Prostate gland (tissue), 2 donors: Measurements from ENCODE around the gene WFS1.

Source experiments
- POLR2A ChIP-seq: fragments of 450-650 bp; IDR thresholded peaks from one replicate; pipeline ENCODE4 v1.6.1; 2016; ENCODE audit warnings: antibody characterized with exemption, mild to moderate bottlenecking
- TF ChIP-seq, protein P1 (sequence below), 4 experiments: fragments of 200-600 bp in 2 of 4; fragments of 450-650 bp in 2 of 4; sonication (generic) in 2 of 4; IDR thresholded peaks; 1 replicate in 3 of 4; 2 replicates in 1 of 4; pipeline ENCODE4 v1.5.1; 2016 to 2019; ENCODE audit warnings: antibody characterized with exemption in 4 of 4, mild to moderate bottlenecking in 2 of 4, moderate library complexity in 2 of 4

DNA sequence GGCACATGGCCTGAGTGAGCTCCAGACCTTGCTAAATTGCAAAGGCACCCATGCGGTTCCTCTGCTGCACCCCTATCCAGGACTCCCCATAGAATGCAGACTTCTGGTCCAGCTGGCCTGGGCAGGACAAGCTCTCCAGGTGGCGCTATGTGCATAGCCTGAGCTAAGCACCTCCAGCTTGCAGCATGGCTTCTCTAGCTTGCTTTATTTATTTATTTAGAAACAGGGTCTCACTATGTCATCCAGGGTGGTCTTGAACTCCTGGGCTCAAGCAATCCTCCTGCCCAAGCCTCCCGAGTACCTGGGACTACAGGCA is 5.5 kb upstream of the WFS1 start:
- TF ChIP-seq, protein P1, sequence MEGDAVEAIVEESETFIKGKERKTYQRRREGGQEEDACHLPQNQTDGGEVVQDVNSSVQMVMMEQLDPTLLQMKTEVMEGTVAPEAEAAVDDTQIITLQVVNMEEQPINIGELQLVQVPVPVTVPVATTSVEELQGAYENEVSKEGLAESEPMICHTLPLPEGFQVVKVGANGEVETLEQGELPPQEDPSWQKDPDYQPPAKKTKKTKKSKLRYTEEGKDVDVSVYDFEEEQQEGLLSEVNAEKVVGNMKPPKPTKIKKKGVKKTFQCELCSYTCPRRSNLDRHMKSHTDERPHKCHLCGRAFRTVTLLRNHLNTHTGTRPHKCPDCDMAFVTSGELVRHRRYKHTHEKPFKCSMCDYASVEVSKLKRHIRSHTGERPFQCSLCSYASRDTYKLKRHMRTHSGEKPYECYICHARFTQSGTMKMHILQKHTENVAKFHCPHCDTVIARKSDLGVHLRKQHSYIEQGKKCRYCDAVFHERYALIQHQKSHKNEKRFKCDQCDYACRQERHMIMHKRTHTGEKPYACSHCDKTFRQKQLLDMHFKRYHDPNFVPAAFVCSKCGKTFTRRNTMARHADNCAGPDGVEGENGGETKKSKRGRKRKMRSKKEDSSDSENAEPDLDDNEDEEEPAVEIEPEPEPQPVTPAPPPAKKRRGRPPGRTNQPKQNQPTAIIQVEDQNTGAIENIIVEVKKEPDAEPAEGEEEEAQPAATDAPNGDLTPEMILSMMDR (IDR thresholded peaks at IDR 0.05): peak in 3 of 4 experiments; percentile 13 to 48 (median 43)
- TF ChIP-seq POLR2A: no peak
